ENCODE results near the gene ABCA5. TPM values are rescaled to one million over a fixed set of nuclear protein-coding genes. Genes with fewer than 3 reads are reported as not detected.
"Not testable (repeated sequence)": the region's sequence is repeated elsewhere in the genome, so short reads cannot be mapped to it uniquely, and the experiment has no call there.

ABCA5 gene
- total RNA-seq, 1 donor from 2014 or later: 14.6 TPM

- Mint-ChIP-seq H3K9me3 (no peaks in the 10 kb centered on the region), H3K36me3 (no peaks in the 10 kb centered on the region), H3K27me3 (no peaks in the 10 kb centered on the region), H3K27ac (no peak overlapping the region), H3K4me1 (ENCODE audit: unreplicated experiment) (peaks cover 11% of the 10 kb centered on the region), H3K4me3 (no peak overlapping the region)
- TF ChIP-seq CTCF (conservative IDR thresholded peaks at IDR 0.05): no peak
- no peak for DNase-seq (ENCODE audit: extremely low spot score, unreplicated experiment)
Measured at GRCh38 chr17:69317625-69318024, 9.3 kb downstream of the ABCA5 start.

- Mint-ChIP-seq H3K9me3 (no peaks in the 10 kb centered on the region), H3K4me1 (ENCODE audit: unreplicated experiment) (peaks cover 11% of the 10 kb centered on the region), H3K36me3 (no peaks in the 10 kb centered on the region), H3K4me3 (no peak overlapping the region), H3K27ac (peak overlapping the region; percentile 60), H3K27me3 (no peaks in the 10 kb centered on the region)
- no peak for DNase-seq (ENCODE audit: extremely low spot score, unreplicated experiment)
- no peak for TF ChIP-seq CTCF (conservative IDR thresholded peaks at IDR 0.05)
Measured at GRCh38 chr17:69314246-69315065, 12.5 kb downstream of the ABCA5 start.

- no peaks in the 10 kb centered on the region for H3K9me3 Mint-ChIP-seq
- no peak overlapping the region for H3K27ac Mint-ChIP-seq
- DNase-seq (ENCODE audit: extremely low spot score, unreplicated experiment): no peak
- H3K4me3 Mint-ChIP-seq: no peak overlapping the region
- no peaks in the 10 kb centered on the region for H3K4me1 Mint-ChIP-seq (ENCODE audit: unreplicated experiment)
- no peaks in the 10 kb centered on the region for H3K36me3 Mint-ChIP-seq
- no peak for TF ChIP-seq CTCF (conservative IDR thresholded peaks at IDR 0.05)
- no peaks in the 10 kb centered on the region for H3K27me3 Mint-ChIP-seq
Measured at GRCh38 chr17:69305177-69305576, 21.8 kb downstream of the ABCA5 start.

GRCh38 chr17:69302682-69303081 is 24.3 kb downstream of the ABCA5 start:
- no peak for TF ChIP-seq CTCF (conservative IDR thresholded peaks at IDR 0.05)
- no peak overlapping the region for H3K27ac Mint-ChIP-seq
- H3K36me3 Mint-ChIP-seq: peaks cover 6% of the 10 kb centered on the region
- H3K27me3 Mint-ChIP-seq: no peaks in the 10 kb centered on the region
- H3K4me3 Mint-ChIP-seq: no peak overlapping the region
- no peaks in the 10 kb centered on the region for H3K9me3 Mint-ChIP-seq
- DNase-seq (ENCODE audit: extremely low spot score, unreplicated experiment): no peak
- no peaks in the 10 kb centered on the region for H3K4me1 Mint-ChIP-seq (ENCODE audit: unreplicated experiment)

- Mint-ChIP-seq H3K4me3 (no peak overlapping the region), H3K4me1 (ENCODE audit: unreplicated experiment) (no peaks in the 10 kb centered on the region), H3K27me3 (no peaks in the 10 kb centered on the region), H3K36me3 (peaks cover 13% of the 10 kb centered on the region), H3K27ac (no peak overlapping the region), H3K9me3 (no peaks in the 10 kb centered on the region)
- DNase-seq (ENCODE audit: extremely low spot score, unreplicated experiment): no peak
- no peak for TF ChIP-seq CTCF (conservative IDR thresholded peaks at IDR 0.05)
Measured at GRCh38 chr17:69300222-69300621, 26.7 kb downstream of the ABCA5 start.

GRCh38 chr17:69298120-69298722 is 28.7 kb downstream of the ABCA5 start:
- H3K4me1 Mint-ChIP-seq (ENCODE audit: unreplicated experiment); H3K4me3 Mint-ChIP-seq; H3K9me3 Mint-ChIP-seq; DNase-seq (ENCODE audit: extremely low spot score, unreplicated experiment); H3K27ac Mint-ChIP-seq; H3K27me3 Mint-ChIP-seq: not testable (repeated sequence)
- H3K36me3 Mint-ChIP-seq: peaks cover 13% of the 10 kb centered on the region

Measured in type B pancreatic cell (in vitro differentiated cells).